GM21526 (cell line): ENCODE results near the gene TCP11X1.
"Not testable (repeated sequence)": the region's sequence is repeated elsewhere in the genome, so short reads cannot be mapped to it uniquely, and the experiment has no call there.

Experiments used
- ATAC-seq: cut with Tn5 transposase; IDR thresholded peaks from one replicate; pipeline ENCODE4 v1.9.1; 2021; ENCODE audit warnings: moderate library complexity; ENCODE audit not compliant: unreplicated experiment, low FRiP score

Gene TCP11X1

DNA sequence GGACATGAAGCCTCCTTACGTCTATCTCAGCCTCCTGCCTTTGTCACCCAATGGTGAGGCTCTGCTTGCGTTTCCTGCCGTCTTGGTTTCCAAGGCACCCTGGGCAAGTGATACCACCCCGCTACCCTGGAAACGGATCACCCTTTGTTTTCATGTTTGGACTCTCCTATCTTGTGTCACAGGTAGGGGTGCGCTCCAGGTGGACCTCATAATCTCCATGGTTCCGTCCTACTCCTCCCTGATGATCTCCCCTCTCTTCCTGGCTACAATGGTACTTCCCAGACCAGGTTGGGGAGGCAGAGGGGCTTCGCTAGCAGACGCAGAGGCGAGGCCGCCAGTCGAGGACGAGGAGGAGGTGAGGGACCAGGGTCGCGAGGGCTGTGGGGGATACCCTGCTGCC is at the start of gene TCP11X1:
TSS of gene TCP11X1 (plus strand) at position 316 of the 400 bp plus-strand sequence.
- not testable (repeated sequence) for ATAC-seq

DNA sequence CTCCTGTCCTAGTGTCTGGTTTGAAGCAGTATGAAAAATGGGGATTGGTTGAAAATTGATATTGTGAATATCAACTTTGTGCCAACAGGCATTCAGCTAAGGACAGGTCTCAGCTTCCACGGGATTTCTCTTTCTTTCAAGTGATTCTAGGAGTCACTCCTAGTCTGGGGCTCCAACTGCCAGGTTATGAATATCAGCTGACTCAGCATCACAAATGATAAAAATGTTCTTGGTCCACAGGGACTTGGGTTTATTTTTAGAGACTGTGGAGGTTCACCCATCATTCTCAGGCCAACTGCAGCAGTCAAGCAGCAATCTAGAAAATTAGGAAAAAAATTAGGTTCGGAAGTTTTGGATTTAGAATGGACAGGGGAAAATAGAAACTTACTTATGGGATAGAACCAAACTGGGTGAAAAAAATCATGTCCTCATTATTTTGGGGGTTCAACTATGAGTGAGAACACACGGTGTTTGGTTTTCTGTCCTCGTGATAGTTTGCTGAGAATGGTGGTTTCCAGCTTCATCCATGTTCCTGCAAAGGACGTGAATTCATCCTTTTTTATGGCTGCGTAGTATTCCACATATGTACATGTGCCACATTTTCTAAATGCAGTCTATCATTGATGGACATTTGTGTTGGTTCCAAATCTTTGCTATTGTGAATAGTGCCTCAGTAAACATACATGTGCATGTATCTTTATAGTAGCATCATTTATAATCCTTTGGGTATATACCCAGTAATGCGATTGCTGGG is 29.0 kb upstream of the TCP11X1 start:
- no peak for ATAC-seq

DNA sequence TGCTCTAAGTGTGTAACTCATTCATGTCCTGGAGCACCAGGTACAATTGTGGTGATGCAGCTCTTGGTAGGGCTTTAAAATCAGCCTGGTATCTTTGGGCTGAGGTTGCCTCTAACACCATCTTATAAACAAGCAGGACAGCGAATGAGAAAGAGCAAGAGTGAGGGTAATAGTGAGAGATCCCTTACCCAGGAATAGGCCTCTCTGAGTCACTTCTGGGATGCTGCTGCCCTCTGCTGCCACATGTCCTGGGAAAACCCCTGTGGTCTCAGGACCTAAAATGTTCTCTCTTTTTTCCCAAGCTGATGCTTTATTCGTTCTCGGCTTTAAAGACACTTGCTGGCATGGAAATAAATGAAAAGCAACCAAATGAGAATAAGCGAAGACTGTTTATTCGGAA is 7.2 kb upstream of the TCP11X1 start:
- not testable (repeated sequence) for ATAC-seq

DNA sequence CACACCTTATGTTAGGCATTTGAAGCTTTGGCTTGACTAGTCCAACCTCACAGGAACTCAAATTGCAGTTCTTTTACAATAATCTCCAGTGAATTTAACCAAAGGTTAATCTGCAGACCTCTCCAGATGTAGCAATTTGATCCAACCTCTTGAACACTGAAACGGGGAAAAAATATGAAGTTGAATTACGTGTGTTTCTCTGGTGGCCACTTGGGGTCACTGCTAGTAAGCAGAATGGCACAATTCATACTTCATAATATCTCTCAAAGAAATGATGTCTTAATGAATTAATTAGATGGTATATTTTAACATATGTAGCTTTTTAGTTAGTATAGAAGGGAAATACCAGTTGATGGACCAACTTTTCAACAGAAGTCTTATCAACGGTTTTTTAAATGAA is 1.4 kb downstream of the TCP11X1 start:
- not testable (repeated sequence) for ATAC-seq

DNA sequence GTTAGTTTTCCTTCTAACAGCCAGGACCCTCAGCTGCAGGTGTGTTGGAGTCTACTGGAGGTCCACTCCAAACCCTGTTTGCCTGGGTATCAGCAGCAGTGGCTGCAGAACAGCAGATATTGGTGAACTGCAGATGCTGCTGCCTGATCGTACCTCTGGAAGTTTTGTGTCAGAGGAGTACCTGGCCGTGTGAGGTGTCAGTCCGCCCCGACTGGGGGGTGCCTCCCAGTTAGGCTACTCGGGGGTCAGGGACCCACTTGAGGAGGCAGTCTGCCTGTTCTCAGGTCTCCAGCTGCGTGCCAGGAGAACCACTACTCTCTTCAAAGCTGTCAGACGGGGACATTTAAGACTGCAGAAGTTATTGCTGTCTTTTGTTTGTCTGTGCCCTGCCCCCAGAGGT is 20.6 kb downstream of the TCP11X1 start:
- not testable (repeated sequence) for ATAC-seq

DNA sequence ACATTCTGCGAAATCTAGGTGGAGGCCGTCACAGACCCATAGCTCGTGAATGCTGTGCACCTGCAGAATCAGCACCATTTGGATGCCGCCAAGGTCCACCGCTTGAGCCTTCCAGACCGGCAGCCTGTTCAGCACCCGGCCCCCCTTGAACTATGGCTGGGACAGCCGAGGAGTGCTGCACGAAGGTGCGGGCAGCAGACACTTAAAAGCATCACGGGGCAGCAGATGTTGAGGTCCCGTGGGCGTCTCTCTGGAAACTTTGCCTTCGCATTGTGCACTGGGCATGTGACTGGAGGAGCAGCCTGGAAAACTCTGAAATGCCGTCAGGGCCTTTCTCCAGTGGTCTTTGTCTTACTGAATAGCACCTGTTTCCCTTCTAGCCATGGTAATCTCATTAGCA is 25.2 kb downstream of the TCP11X1 start:
- ATAC-seq = not testable (repeated sequence)

DNA sequence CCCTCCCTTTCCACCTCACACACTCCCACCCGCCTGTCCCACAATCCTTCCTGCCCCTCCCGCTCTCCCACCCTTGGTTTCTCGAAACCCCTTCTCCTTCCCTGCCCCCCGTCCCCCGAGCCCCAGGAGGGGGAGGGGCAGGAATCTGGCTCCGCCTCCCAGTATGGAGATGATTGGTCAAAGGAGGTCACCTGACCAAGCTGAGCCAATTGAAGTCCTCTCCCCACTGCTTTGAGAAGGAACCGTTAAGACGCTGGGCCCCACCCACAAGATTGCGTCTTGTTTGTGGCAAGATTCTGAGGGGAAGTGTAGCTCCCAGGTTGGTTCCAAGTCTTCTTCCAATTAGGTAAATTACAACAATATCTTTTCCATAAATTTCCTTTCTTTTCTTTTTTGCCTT is 31.8 kb downstream of the TCP11X1 start, which contains the start of gene NXF2:
TSS of gene NXF2 (plus strand) at position 275 of the 400 bp plus-strand sequence. CDS start 59,912 bp downstream, outside the sequence.
- ATAC-seq = not testable (repeated sequence)

DNA sequence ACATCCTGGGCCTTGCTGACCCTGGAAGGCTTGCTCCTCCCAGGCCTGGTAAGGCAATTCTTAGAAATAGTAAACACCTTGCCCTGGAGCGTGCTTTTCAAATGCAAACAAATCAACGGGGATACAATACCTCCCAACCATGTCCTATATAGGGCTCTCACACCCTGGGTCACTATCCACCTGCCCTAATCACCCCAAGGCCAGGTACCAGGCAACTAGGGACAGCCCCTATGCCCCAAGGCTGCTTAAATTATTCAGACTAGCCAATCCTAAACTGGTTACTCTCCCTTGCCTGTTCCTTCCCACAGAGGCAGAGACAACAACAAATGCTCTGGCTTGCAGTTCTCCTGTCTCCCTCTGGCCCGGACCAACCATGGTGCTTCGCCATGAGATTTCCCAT is 57.1 kb downstream of the TCP11X1 start:
- ATAC-seq = not testable (repeated sequence)
